CMK (cell line): ENCODE data around the gene RAET1E.
"Not testable (repeated sequence)": the region's sequence is repeated elsewhere in the genome, so short reads cannot be mapped to it uniquely, and the experiment has no call there.

Experiments
- DNase-seq: peaks from one replicate; pipeline ENCODE4 v3.0.0-alpha.2; 2010; ENCODE audit warnings: low read depth

Gene RAET1E

GRCh38 chr6:149909701-149910470 is 12.0 kb upstream of the RAET1E start:
- no peak for DNase-seq

GRCh38 chr6:149908480-149908879 is 10.6 kb upstream of the RAET1E start:
- not testable (repeated sequence) for DNase-seq

GRCh38 chr6:149907317-149907716 is 9.4 kb upstream of the RAET1E start:
- DNase-seq, result no peak

GRCh38 chr6:149906405-149906804 is 8.5 kb upstream of the RAET1E start:
- DNase-seq, result no peak

GRCh38 chr6:149905911-149906371 is 8.0 kb upstream of the RAET1E start:
- no peak for DNase-seq

GRCh38 chr6:149905371-149905910 is 7.5 kb upstream of the RAET1E start:
- no peak for DNase-seq

- no peak for DNase-seq
These were observed 6.9 kb upstream of the RAET1E start for GRCh38 chr6:149904661-149905370.

- no peak for DNase-seq
These were observed 6.2 kb upstream of the RAET1E start for GRCh38 chr6:149903938-149904611.

GRCh38 chr6:149901444-149902140 is 3.7 kb upstream of the RAET1E start:
- no peak for DNase-seq

- DNase-seq, result no peak
These were observed 2.9 kb upstream of the RAET1E start for GRCh38 chr6:149900620-149901443.

GRCh38 chr6:149899926-149900619 is 2.2 kb upstream of the RAET1E start:
- no peak for DNase-seq

GRCh38 chr6:149899486-149899885 is 1.6 kb upstream of the RAET1E start:
- DNase-seq, result no peak

GRCh38 chr6:149898966-149899365 is 1.1 kb upstream of the RAET1E start:
- no peak for DNase-seq

GRCh38 chr6:149897015-149897697 is 757 bp downstream of the RAET1E start:
- DNase-seq, result no peak

- DNase-seq, result no peak
These were observed 1.4 kb downstream of the RAET1E start for GRCh38 chr6:149896491-149896890.

- no peak for DNase-seq
These were observed 2.1 kb downstream of the RAET1E start for GRCh38 chr6:149895833-149896271.

GRCh38 chr6:149895048-149895590 is 2.8 kb downstream of the RAET1E start:
- no peak for DNase-seq

GRCh38 chr6:149891864-149892263 is 6.0 kb downstream of the RAET1E start:
- not testable (repeated sequence) for DNase-seq

GRCh38 chr6:149891259-149891658 is 6.7 kb downstream of the RAET1E start:
- no peak for DNase-seq
